SK-N-MC (cell line): ENCODE measurements around the gene LRRC15.

Source experiments
- EZH2 ChIP-seq: fragments of 200-600 bp; sonication (generic); IDR thresholded peaks from one replicate; pipeline ENCODE4 v1.6.1; 2017; ENCODE audit warnings: antibody characterized with exemption
- FOXP2 ChIP-seq: optimal IDR thresholded peaks from 2 replicates; pipeline ENCODE3; 2011; ENCODE audit warnings: mild to moderate bottlenecking, moderate library complexity; ENCODE audit not compliant: insufficient read depth; ENCODE audit errors: extremely low read length, control extremely low read depth
- POLR2AphosphoS5 ChIP-seq: IDR thresholded peaks from 2 replicates; pipeline ENCODE4 v1.6.1; 2012; ENCODE audit warnings: mild to moderate bottlenecking, low read depth, low read length, borderline replicate concordance

DNA sequence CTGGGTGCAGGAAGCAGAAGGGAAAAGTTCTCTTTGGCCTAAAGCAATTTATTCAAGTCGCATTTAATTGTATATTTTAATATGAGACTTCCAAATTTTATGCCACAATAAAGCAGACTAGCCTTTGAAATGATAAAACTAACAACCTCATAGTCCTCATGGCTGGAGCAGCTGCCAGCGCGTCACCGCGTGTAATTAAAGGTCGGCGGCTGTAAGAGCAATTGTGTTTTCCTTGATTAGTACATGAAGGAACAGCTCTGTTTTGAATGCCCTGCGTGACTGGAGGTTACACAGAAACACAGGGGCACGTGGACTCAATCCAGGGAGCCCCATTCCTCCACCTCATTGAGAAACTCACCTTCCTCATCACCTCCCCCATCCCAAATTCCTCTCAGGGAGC is 10.1 kb upstream of the LRRC15 start:
- no peak for TF ChIP-seq EZH2
- TF ChIP-seq POLR2AphosphoS5 = no peak
- no peak for TF ChIP-seq FOXP2
